A549 (cell line): Measurements from ENCODE around the gene SUPT3H. TPM values are rescaled to one million over a fixed set of nuclear protein-coding genes. Genes with fewer than 3 reads are reported as not detected.

Experiments
- ATAC-seq, 2 experiments: fragments of 200-7000 bp in 1 of 2; fragments of >200 bp in 1 of 2; cut with Nextera tagmentation in 1 of 2; cut with Tn5 transposase in 1 of 2; 3 replicates each; pipeline versions ENCODE4 v1.8.0 to v1.9.1; 2018 to 2020; ENCODE audit warnings: mild to moderate bottlenecking in 1 of 2, moderate library complexity in 1 of 2
- CTCF ChIA-PET: fragments of 300-600 bp; sonication (Branson Sonifier 250); formaldehyde crosslinking; extraction: SDS; loops from one replicate; lab custom pipeline; 2021; ENCODE audit warnings: antibody characterized with exemption, inconsistent platforms; lab: Yijun Ruan, JAX
- POLR2A ChIA-PET: fragments of 350-600 bp; formaldehyde crosslinking; extraction: SDS; loops from one replicate; lab custom pipeline; 2021; ENCODE audit warnings: antibody characterized with exemption, inconsistent platforms; lab: Yijun Ruan, JAX
- DNase-seq, 2 experiments: peaks; one replicate each; pipeline versions ENCODE4 v3.0.0 to v3.0.0-alpha.2; 2011 to 2016; ENCODE audit warnings: low read depth in 1 of 2, low spot score in 1 of 2
- FAIRE-seq: peaks from 2 replicates; lab custom pipeline; 2011; peaks lifted over from hg19 to GRCh38; lab: Jason Lieb, UNC
- H3K27ac ChIP-seq, 2 experiments: fragments of >200 bp; sonication (Bioruptor Twin); formaldehyde crosslinking; 3 replicates each; pipeline ENCODE4 v1.5.1; 2016 to 2017
- H3K4me1 ChIP-seq: fragments of >200 bp; sonication (Bioruptor Twin); formaldehyde crosslinking; 3 replicates; pipeline ENCODE4 v1.6.1; 2016
- H3K4me2 ChIP-seq: fragments of >200 bp; sonication (Bioruptor Twin); formaldehyde crosslinking; 3 replicates; pipeline ENCODE4 v1.6.1; 2016
- H3K4me3 ChIP-seq: fragments of >200 bp; sonication (Bioruptor Twin); formaldehyde crosslinking; 3 replicates; pipeline ENCODE4 v1.5.1; 2016
- H3K9me3 ChIP-seq: fragments of >200 bp; sonication (Bioruptor Twin); formaldehyde crosslinking; 3 replicates; pipeline ENCODE4 v1.6.1; 2016
- CBX2 ChIP-seq: fragments of 200-600 bp; sonication (generic); IDR thresholded peaks from 2 replicates; pipeline ENCODE4 v1.6.1; 2016; ENCODE audit warnings: low read depth, mild to moderate bottlenecking, borderline replicate concordance
- CBX8 ChIP-seq: fragments of 200-600 bp; sonication (generic); IDR thresholded peaks from 2 replicates; pipeline ENCODE4 v1.6.1; 2016
- CEBPB ChIP-seq, 2 experiments: fragments of >200 bp in 1 of 2; sonication (Bioruptor Twin) in 1 of 2; formaldehyde crosslinking in 1 of 2; IDR thresholded peaks; 2 replicates each; pipeline ENCODE4 v1.6.1; 2012 to 2016
- CHD2 ChIP-seq: fragments of 150-350 bp; IDR thresholded peaks from 2 replicates; pipeline ENCODE4 v1.6.1; 2014; ENCODE audit warnings: low read length; ENCODE audit not compliant: partially characterized antibody
- CHD4 ChIP-seq: fragments of 200-600 bp; sonication (generic); IDR thresholded peaks from 2 replicates; pipeline ENCODE4 v1.6.1; 2016; ENCODE audit warnings: antibody characterized with exemption, mild to moderate bottlenecking, borderline replicate concordance
- CTCF ChIP-seq: fragments of >200 bp; sonication (Bioruptor Twin); formaldehyde crosslinking; IDR thresholded peaks from 3 replicates; pipeline ENCODE4 v1.5.1; 2016
- E2F6 ChIP-seq: IDR thresholded peaks from 2 replicates; pipeline ENCODE4 v1.6.1; 2012; ENCODE audit warnings: low read depth, borderline replicate concordance
- EHF ChIP-seq: fragments of 250-450 bp; sonication (Bioruptor Pico); IDR thresholded peaks from 2 replicates; pipeline ENCODE4 v1.5.0; 2020; ENCODE audit warnings: mild to moderate bottlenecking
- EHMT2 ChIP-seq: fragments of 200-600 bp; sonication (generic); IDR thresholded peaks from 2 replicates; pipeline ENCODE4 v1.6.1; 2016; ENCODE audit warnings: antibody characterized with exemption, low read depth, mild to moderate bottlenecking, moderate library complexity
- EP300 ChIP-seq, 2 experiments: fragments of >200 bp; sonication (Bioruptor Twin); formaldehyde crosslinking; IDR thresholded peaks; 2 replicates in 1 of 2; 3 replicates in 1 of 2; pipeline ENCODE4 v1.6.1; 2016 to 2017
- ESRRA ChIP-seq: fragments of 150-350 bp; IDR thresholded peaks from 2 replicates; pipeline ENCODE4 v1.6.1; 2014; ENCODE audit warnings: mild to moderate bottlenecking, low read length, borderline replicate concordance
- FOSB ChIP-seq: fragments of 250-450 bp; sonication (Bioruptor Pico); IDR thresholded peaks from 2 replicates; pipeline ENCODE4 v1.5.0; 2020; ENCODE audit warnings: mild to moderate bottlenecking, moderate library complexity
- FOSL2 ChIP-seq, 2 experiments: fragments of 450-650 bp in 1 of 2; fragments of >200 bp in 1 of 2; sonication (Bioruptor Twin) in 1 of 2; formaldehyde crosslinking; IDR thresholded peaks; 2 replicates each; pipeline versions ENCODE4 v1.5.0 to v1.6.1; 2016 to 2020; ENCODE audit warnings: mild to moderate bottlenecking in 1 of 2, moderate library complexity in 1 of 2
- HMGXB4 ChIP-seq: fragments of 250-450 bp; sonication (Bioruptor Pico); IDR thresholded peaks from 2 replicates; pipeline ENCODE4 v1.5.0; 2021; ENCODE audit warnings: mild to moderate bottlenecking, moderate library complexity, borderline replicate concordance
- HOXB13 ChIP-seq: fragments of 250-450 bp; sonication (Bioruptor Pico); IDR thresholded peaks from 2 replicates; pipeline ENCODE4 v1.5.0; 2020; ENCODE audit warnings: low read depth, mild to moderate bottlenecking, moderate library complexity
- JUNB ChIP-seq: fragments of >200 bp; sonication (Bioruptor Twin); formaldehyde crosslinking; IDR thresholded peaks from 2 replicates; pipeline ENCODE4 v1.6.1; 2016
- MAX ChIP-seq: IDR thresholded peaks from 2 replicates; pipeline ENCODE4 v1.6.1; 2012
- NFE2L2 ChIP-seq: fragments of 150-350 bp; conservative IDR thresholded peaks from 2 replicates; pipeline ENCODE4 v1.6.1; 2014; ENCODE audit warnings: low read length
- PBX3 ChIP-seq: IDR thresholded peaks from 2 replicates; pipeline ENCODE4 v1.6.1; 2012
- POLR2A ChIP-seq: IDR thresholded peaks from 2 replicates; pipeline ENCODE4 v1.6.1; 2012; ENCODE audit warnings: mild to moderate bottlenecking, low read length
- POLR2AphosphoS2 ChIP-seq: conservative IDR thresholded peaks from 2 replicates; pipeline ENCODE4 v1.6.1; 2012; ENCODE audit warnings: low read length, improper control_type of control experiment, inconsistent platforms
- RAD21 ChIP-seq, 2 experiments: fragments of >200 bp in 1 of 2; sonication (Bioruptor Twin) in 1 of 2; formaldehyde crosslinking in 1 of 2; IDR thresholded peaks in 1 of 2; conservative IDR thresholded peaks in 1 of 2; 2 replicates in 1 of 2; 3 replicates in 1 of 2; pipeline ENCODE4 v1.6.1; 2012 to 2018; ENCODE audit warnings: inconsistent platforms in 1 of 2
- RNF2 ChIP-seq: fragments of 200-600 bp; sonication (generic); IDR thresholded peaks from 2 replicates; pipeline ENCODE4 v1.6.1; 2016; ENCODE audit warnings: low read depth, mild to moderate bottlenecking, antibody characterized with exemption, moderate library complexity, borderline replicate concordance
- TFCP2L1 ChIP-seq: fragments of 250-450 bp; sonication (Bioruptor Pico); IDR thresholded peaks from 2 replicates; pipeline ENCODE4 v1.5.0; 2021; ENCODE audit warnings: mild to moderate bottlenecking
- USF2 ChIP-seq: fragments of 450-650 bp; IDR thresholded peaks from 2 replicates; pipeline ENCODE4 v1.6.1; 2014; ENCODE audit warnings: antibody characterized with exemption
- ZC3H11A ChIP-seq: fragments of 450-650 bp; IDR thresholded peaks from 2 replicates; pipeline ENCODE4 v1.6.1; 2014; ENCODE audit warnings: antibody characterized with exemption, mild to moderate bottlenecking
- WGBS: methylation state at CpG from one replicate; pipeline ENCODE4 v1.1.6; 2017; ENCODE audit errors: missing lambda C conversion rate; 5-methylcytosine and 5-hydroxymethylcytosine counted together
- polyA plus RNA-seq, 4 experiments: library from polyadenylated mRNA; depleted of rRNA in 3 of 4; stranded (reverse); fragments of >200 nt; fragmentation: RNase III in 1 of 4; extraction: RNeasy Plus Mini Kit Qiagen cat#74134 plus additional on column Dnase treatment in 1 of 4; gene quantifications; 2 replicates in 3 of 4; 3 replicates in 1 of 4; pipeline ENCODE4 v1.2.3, GENCODE V29; 2011 to 2017
- TF ChIP-seq, protein P1 (sequence below): fragments of 250-450 bp; sonication (Bioruptor Pico); IDR thresholded peaks from 2 replicates; pipeline ENCODE4 v1.5.0; 2020; ENCODE audit warnings: low read depth, mild to moderate bottlenecking, moderate library complexity

SUPT3H gene
- polyA plus RNA-seq, 2 of the 4 experiments (the other 2 are of a cell fraction), result 4.3 to 6.2 TPM

GRCh38 chr6:44859901-44860410 is 517.8 kb downstream of the SUPT3H start:
- FAIRE-seq (no peak), ATAC-seq (no peak), DNase-seq (no peak)
- ChIA-PET CTCF (no interaction called here), POLR2A (no interaction called here)
- WGBS, result 56% methylated on average over 2 of the region's 2 CpGs
- Histone ChIP-seq H3K4me3 (no peak overlapping the region), H3K4me2 (no peak overlapping the region), H3K9me3 (no peaks in the 10 kb centered on the region), H3K27ac (no peak overlapping the region), H3K4me1 (no peaks in the 10 kb centered on the region)
- TF ChIP-seq POLR2AphosphoS2 (no peak), CBX2 (no peak), USF2 (no peak), CHD2 (no peak), ESRRA (no peak), NFE2L2 (no peak), FOSL2 (IDR thresholded peaks at IDR 0.05) (no peak), FOSL2 (CRISPR knock-in tag; IDR thresholded peaks at IDR 0.05) (no peak), CEBPB (IDR thresholded peaks at IDR 0.05) (no peak)

GRCh38 chr6:44858998-44859397 is 518.7 kb downstream of the SUPT3H start:
- no peak overlapping the region for H3K4me3 ChIP-seq
- ATAC-seq (no peak), DNase-seq (no peak), FAIRE-seq (no peak)
- no peak overlapping the region for H3K27ac ChIP-seq
- H3K4me2 ChIP-seq, result no peak overlapping the region
- no peaks in the 10 kb centered on the region for H3K4me1 ChIP-seq
- TF ChIP-seq HOXB13 (CRISPR knock-in tag), result no peak
- no peak for TF ChIP-seq CTCF
- TF ChIP-seq EP300 (IDR thresholded peaks at IDR 0.05), result no peak
- no peak for TF ChIP-seq TFCP2L1 (CRISPR knock-in tag)
- TF ChIP-seq CHD2, result no peak
- no peak for TF ChIP-seq RNF2
- ChIA-PET CTCF (no interaction called here), POLR2A (no interaction called here)
- no peaks in the 10 kb centered on the region for H3K9me3 ChIP-seq

DNA sequence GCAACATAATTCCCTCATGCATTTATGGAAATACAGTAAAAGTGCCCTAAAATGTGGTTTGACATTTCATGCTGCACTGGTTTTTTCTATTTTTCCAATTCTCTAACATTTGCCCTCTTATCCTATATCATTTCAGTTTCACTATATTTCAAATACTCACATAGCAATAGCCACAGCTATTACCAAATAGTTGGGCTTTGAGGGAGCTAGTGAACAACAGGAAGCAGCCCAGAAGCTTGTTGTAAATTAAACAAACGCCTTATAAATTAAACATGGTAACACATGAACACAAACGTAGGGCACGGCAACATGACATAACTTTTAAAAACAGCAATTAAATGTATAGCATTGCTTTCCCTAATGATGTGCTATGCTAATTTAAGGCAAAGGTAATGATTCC is 521.3 kb downstream of the SUPT3H start:
- FAIRE-seq, result no peak
- Histone ChIP-seq H3K4me2 (no peak overlapping the region), H3K9me3 (no peaks in the 10 kb centered on the region), H3K4me3 (no peak overlapping the region), H3K27ac (no peak overlapping the region), H3K4me1 (no peaks in the 10 kb centered on the region)
- POLR2A ChIA-PET, result no interaction called here
- TF ChIP-seq EP300 (IDR thresholded peaks at IDR 0.05) (no peak), ESRRA (no peak), POLR2A (no peak), JUNB (no peak), FOSB (CRISPR knock-in tag) (no peak), CBX8 (no peak), E2F6 (no peak), CHD4 (no peak), RAD21 (conservative IDR thresholded peaks at IDR 0.05 in 1 of 2, IDR thresholded peaks at IDR 0.05 in 1 of 2) (no peak), PBX3 (no peak), HMGXB4 (no peak), ZC3H11A (no peak), CBX2 (no peak), MAX (no peak), EHMT2 (no peak), EHF (no peak), CEBPB (IDR thresholded peaks at IDR 0.05) (no peak)
- TF ChIP-seq, protein P1, sequence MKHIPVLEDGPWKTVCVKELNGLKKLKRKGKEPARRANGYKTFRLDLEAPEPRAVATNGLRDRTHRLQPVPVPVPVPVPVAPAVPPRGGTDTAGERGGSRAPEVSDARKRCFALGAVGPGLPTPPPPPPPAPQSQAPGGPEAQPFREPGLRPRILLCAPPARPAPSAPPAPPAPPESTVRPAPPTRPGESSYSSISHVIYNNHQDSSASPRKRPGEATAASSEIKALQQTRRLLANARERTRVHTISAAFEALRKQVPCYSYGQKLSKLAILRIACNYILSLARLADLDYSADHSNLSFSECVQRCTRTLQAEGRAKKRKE (CRISPR knock-in tag), result no peak
- CTCF ChIA-PET, result no interaction called here
- ATAC-seq, result no peak
- WGBS, result 65% methylated on average over 3 of the region's 3 CpGs
- DNase-seq, result no peak
